COLO829 (cell line): Measurements from ENCODE around the gene TTC6.

Experiments
- DNase-seq: peaks from one replicate; pipeline ENCODE4 v3.0.0; 2012; ENCODE audit warnings: low spot score

The TTC6 gene

GRCh38 chr14:37597538-37597913 lies 2.1 kb downstream of the TTC6 start:
- DNase-seq, result no peak

DNA sequence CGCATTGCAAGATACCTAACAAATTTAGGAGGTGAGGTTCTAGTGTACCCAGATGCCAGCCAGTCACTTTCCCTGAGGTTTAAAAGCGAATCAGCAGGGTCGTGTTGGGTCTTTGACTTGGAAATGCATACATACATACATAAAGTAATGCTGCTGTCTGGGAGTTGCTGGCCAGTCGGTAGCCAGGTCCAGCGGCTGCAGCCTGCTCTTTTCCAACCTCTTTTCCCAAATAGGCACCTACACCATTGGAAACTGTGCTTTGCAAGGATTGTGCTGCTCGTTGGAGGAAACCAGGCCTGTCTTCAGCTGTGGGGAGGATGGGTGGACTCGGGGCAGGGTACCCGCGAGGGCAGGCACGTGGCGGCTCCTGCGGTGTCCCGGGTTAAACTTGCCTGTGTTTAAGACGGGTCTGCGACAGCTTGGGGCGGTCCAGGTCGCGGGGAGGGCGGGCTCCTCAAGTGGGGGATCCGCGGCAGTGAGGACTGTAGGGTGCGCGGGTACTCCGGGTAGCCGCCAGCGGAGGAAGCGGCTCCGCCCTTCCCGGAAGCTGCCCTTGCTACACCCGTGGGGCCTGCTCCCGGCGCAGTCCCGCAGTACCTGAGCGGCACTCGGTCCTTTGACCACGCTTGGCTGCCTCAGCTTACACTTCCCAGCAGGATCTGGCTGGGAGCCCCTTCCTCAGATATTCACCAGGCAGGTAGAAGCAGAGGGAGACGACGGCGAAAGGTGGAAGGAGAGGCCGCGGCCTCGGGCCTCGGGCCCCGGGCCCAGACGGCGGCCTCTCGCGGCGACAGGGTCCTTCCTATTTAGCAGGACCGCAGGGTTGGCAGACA lies 2.7 kb downstream of the TTC6 start:
- DNase-seq, result no peak

DNA sequence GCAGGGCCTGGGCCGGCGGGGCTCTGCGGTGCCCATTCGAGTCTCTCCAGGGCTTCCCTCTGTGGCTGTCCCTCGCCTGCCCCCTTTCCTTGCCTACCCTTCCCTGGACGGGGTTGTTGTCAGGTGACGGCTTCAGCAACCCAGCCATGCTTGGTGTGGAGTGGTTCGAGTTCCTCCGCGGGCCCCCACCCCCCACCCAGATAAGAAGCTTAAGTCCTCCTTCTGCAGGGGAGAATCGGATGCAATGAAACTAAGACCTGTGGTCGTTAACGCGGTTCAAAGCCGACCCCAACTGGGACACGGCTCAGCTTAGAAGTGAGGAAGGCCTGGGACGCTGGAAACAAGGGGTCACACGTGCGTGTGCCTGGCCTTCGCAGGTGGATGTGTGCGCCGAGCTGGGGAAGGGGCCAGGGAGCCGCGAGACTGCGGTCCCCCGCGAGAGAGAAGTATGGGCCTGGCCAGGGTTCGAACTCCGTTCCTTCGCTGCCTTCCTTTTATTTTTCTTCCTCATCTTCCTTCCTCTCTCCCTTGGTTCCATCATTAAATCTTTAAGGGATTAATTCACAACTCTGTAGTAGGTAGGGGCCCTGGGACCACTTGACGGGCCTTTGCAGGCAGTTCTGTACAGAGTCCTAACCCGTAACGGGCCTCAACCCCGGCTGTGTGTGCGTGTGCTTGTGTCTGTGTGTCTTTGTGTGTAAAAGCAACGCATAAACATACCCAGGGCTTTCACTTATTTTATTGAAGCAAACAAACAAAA lies 3.5 kb downstream of the TTC6 start:
- no peak for DNase-seq

DNA sequence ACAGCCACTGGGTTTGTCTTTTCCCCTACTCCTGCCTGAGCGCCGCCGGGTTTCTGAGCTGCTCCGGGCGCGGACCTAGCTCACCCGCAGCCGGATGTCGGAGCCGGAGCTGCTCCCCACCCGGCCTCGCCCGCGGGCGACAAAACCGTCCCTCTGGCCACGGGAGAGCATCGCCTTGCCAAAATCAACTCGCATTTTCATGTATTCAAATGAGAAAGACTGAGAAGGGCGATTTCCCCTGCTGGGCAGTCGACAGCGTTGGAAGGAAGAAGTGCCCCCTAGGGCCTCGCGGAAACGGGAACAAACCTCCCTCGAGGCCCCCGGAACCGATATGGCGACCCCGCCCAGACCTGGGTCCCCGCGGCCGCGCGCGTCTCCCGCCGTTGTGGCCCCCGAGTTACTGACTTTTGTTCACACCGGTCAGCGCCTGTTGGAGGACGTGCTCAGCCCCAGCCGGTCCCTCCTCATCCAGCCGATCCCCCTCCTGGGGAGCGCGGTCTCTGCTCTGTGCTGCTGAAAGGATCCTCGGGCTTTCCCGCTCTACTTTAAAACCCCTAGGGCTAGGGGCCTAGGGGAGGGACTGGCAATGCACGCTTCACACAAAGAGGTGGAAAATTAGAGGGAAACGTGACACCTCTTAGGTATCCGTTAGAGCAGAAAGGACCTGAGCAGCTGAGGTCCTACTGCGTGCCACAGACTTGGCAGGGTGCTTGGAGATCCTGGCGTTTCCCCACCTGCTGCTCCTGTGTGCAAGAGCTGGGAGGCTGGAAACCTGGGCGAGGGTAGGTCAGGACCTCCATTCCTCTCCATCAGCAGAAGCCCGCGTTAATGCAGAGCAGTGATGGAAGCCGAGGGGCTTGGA lies 4.3 kb downstream of the TTC6 start:
- no peak for DNase-seq

DNA sequence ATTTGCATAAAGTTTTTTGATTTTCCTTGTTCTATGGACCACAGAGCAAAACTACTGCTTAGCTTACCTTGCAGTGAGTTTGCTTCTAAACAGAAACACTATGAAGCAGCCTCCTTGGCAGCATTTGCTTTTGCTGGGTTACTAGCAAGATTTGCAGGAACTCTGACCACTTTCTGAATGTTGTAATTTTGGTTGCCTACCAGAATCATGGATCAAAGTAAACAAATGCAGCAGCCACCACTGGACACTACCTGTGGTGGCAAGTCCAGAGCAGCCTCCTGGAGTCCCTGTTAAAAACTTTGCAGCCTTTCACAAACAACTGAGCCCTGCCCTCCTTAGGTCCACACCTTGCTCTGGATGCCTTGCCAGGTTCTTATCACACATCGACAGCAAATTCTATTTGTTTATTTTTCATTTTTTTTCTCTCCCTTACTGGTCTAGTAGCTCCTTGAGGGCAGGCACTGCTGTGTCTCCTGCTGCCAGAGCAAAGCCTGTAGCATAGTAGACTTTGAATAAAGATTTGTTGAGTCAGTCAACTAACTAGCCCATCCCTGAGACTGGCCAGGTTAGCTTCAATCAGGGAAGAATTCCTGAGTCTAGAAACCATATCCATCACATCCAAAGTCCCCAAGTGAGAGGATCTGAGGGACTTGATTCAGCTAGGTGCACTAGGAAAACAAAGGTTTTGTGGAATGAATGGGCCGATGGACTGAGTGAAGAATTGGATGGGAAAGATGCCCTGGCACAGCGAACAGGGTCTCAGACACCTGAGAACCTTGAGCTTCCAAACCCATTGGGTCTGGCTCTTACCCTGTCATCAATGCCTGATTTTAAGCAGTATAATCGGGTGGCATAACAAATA lies 5.7 kb downstream of the TTC6 start:
- no peak for DNase-seq

DNA sequence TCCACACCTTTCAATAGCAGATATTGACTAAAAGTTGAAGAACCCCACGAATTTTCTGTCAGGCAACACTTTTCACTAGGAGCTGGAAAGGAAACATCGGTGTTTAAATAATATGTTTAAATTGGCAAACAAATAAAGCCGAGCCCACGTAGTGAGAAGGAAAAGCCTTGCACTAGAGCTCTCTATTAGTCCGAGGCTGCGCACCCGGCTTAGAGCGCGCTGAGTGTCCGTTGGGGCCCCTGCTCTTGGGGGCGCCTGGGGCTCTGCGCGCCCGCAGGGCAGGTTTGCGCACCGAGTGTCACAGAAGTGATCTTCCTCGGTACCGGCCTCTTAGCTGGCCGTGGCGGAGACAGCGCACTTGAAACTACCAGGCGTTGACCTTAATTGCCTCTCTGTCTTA lies 6.4 kb downstream of the TTC6 start:
- DNase-seq, result no peak

DNA sequence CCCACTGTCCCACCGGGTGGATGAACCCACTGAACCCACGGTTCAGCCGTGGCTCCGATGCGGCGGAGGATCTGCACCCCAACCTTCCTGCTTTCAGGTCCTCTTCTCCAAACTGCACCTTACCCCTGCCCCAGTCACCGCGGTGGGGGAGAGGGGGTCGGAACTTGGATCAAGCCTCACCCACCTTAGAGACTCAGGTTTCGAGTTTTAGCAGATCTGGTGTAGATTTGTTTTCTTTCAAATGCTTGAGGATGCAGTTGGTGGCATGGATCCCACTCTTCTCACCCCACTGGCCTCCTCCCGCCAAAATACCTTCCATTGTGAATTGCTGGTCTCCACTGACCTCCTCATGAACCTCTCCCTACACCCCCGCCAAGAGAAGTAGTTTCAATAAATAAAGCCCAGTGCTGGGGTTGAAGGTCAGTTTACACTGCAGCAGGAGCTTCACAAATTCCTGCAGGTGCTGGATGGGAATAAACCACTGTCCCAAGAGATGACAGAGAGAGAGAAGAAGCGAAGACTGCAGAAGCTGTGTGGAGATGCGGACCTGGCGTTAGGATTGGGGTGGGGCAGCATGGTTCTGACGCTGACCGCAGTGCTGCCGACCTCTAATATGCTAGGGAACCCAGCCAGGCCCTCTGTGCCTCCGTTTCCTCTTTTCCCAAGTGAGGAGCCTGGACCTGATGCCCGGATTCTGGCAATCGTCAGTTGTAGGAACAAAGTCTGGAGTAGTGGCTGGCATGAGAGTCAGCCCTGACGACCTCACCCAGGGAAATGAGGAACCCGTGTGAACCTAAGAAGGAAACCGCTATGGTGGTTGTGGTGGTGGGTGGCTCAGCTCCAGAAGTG lies 7.4 kb downstream of the TTC6 start:
- no peak for DNase-seq

DNA sequence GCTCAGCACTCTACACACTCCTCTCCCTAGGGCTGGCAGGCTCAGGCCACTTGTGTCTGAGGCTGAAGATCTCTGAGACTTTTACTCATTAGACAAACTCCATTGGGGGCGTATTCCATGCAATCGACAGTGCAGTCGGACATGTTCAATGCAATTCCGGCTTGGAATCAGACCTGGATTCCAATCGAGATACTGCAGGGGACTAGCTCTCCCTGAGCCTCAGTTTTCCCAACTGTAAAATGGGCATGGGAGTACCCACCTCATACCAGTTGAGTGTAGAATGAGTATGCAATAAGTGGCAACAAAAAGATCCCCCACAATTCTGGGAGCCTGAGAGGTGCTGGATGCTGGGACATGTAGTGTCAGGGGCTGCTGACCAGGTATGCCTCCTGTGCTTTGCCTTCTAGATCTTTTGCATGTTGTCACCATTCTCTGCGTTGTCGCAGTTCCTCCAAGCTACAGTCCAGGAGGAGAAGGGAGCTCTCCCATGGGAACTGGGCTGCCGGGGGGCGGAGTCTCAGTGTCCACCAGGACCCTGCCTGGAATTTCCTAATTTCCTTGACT lies 8.3 kb downstream of the TTC6 start:
- no peak for DNase-seq

- no peak for DNase-seq
These were observed 11.2 kb downstream of the TTC6 start for GRCh38 chr14:37606678-37607077.

GRCh38 chr14:37608649-37609048 lies 13.2 kb downstream of the TTC6 start:
- no peak for DNase-seq

DNA sequence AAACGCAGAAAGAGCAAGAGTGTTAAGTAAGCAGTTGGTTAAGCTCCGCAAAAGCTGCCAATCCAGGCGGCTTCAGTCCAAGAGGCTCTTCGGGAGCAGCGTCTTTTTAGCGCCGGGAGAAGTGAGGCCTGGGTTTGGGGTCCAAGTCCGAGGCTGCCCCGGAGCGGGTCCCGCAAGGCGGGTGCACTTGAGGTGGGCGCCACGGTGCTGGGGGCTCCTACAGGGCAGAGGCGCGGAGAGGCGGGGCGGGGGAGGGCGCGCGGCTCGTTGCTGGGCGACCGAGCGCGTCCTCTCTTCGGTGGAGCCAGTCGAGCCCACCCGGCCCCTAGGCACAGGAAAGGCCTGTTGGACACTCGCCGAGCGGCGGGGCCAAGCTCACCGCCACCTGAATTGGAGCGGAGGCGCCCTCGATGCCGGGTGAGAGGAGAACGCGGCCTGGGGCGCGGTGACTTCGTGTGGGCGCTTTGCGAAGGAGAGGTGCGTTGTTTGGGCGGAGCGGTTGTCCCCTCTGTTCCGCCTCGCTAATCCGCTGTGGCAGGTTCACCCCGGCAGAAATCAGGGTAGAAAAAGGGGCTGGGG lies 15.6 kb downstream of the TTC6 start:
- DNase-seq, result no peak

GRCh38 chr14:37615582-37616289 lies 20.3 kb downstream of the TTC6 start:
- no peak for DNase-seq

GRCh38 chr14:37616853-37617252 lies 21.4 kb downstream of the TTC6 start:
- DNase-seq, result no peak

DNA sequence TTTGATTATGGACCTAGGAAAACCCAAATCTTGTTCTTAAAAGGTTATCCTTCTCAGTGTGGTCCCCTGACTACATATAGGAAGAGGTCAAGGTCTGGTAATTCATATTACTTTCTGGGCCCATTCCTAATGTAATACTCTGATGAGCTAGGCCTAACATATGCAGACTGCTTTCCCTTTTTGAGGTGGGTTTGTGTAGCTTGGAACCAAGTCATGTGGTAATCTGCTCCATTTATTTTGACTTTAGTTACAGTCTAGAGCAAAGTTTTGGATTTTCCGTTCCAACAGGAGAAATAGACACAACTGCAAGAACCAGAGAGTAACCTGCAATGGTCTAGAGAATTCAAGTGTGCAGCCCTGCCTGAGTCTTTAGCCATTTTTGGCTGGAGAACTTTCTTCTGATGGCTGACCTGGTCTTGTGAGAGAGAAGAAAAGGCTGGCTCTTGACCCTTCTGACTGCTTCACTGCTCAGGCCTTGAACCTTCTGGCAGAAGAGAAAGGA lies 22.5 kb downstream of the TTC6 start:
- no peak for DNase-seq

DNA sequence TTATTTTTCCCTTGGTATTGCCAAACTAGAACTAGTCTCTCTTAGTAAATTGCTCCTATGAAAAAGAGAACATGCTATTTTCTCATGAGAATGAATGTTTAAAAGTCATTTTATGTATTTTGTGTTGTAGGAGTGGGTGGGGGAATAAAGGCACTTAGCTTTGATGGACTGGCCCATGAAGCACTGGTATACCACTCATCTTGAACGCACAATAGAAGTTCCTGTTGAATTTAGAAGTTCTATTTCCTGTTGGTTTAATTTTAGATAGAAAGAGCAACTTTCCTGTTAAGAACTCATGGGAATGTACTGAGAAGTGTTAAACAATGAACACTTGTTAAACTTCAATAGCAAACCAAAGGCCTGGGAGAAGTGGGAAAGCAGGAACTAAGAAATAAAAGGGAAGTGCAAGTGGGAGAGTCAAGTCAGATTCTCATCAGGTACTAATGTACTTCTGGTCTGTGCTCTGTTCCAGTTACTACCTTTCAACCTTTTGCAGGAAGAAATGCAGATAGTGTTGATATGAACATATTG lies 23.1 kb downstream of the TTC6 start:
- peak; percentile 42 for DNase-seq

DNA sequence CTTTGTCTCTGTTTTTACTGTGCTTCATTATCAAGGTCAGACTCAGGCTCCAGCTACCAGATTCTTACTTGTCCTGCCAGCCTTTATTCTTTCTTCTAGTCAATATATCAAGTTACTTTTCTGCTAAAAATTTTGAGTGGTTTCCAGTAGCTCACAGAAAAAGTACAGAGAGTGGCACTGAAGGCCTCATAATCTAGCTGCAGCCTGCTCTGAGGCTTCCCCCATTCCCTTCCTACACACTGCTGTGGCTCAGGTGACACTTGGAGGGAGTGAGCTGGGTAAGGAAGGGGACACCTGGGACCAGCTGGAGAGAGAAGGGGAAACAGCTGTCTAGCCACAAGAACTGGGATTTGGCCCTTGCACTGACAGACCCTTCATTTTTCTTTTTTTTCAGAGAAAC lies 25.4 kb downstream of the TTC6 start:
- DNase-seq, result no peak

- no peak for DNase-seq
These were observed 26.9 kb downstream of the TTC6 start for GRCh38 chr14:37622231-37622923.

DNA sequence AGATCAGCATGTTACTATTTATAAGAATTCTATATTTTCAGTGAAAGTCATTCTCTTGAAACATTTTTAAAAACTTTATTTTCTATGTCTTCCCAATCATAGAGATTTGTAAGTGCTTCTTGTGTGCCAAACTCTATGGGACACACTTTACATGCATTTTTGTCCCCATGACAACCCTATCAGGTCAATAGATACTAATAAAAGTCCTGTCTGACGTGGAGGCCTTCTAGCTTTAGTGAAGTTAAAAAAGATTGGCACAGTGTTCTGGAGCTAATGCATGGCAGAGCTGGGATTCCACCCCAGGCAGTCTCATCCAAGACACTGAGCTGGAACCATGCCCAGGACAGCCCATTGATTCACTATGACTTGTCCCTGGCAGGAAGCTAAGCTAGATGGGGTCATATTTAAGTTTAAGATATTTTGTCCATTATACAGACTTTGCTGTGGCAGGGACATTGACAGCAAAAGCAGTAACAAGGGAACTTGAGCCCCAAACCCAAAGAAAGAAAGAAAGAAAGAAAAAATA lies 28.1 kb downstream of the TTC6 start:
- no peak for DNase-seq
